NCI-H187 (cell line): ENCODE data around the gene CDH11.

Source experiments
- DNase-seq, 2 experiments: peaks; one replicate each; lab custom pipeline; 2025; lab: John Stamatoyannopoulos, UW

Gene CDH11

DNA sequence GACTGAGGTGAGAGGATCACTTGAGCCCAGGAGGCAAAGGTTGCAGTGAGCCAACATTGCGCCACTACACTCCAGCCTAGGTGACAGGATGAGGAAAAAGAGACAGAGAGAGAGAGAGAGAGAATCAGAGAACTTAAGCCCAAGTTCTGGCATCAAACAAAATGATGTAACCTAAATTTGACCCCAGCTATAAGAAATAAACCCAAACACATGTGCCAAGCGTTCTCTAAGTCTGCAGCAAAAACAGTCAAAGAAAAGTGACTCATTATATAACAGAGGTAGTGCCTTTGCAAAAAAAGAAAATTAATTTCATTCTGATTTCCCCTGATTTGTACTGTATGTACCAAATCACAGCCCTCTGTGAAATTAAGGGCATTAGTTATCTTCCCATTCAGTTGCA, 89.5 kb downstream of the CDH11 start:
- no peak for DNase-seq

DNA sequence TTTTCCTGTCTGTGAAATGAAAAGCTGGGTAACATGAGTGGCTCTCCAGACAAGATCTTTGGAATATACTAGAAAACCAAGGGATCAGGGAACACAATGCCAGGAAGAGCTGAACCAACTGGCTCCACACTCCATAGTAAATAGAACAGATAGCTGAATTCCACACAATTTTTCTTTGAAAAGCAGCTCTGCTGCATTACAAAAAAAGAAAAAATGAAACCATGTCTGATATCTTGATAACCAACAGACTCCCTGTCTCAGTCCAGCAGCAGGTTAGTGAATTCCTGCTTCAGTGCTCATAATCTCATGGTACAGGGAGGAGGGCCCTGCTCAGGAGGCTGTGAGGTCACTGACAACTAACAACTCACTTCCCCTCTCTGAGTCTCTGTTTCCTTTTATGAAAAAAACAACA, 97.1 kb downstream of the CDH11 start:
- no peak for DNase-seq

DNA sequence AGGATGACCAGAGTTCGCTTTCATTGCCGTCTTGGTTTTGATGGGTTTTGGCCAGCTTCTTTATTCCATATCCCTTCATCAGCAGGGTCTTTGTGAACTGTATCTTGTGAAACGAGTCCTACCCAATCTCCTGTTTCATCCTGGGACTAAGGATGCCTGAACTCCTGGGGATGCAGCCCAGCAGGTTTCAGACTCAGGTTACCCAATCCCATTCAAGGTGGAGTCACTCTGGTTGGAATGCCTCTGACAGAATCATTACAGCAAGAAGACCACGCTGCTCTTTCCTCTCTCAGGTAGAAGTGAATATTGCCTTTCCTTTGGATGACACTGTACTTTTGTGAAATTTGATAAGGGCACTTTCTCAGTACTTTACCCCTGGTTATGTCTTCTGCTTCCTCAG, 98.1 kb downstream of the CDH11 start:
- no peak for DNase-seq

DNA sequence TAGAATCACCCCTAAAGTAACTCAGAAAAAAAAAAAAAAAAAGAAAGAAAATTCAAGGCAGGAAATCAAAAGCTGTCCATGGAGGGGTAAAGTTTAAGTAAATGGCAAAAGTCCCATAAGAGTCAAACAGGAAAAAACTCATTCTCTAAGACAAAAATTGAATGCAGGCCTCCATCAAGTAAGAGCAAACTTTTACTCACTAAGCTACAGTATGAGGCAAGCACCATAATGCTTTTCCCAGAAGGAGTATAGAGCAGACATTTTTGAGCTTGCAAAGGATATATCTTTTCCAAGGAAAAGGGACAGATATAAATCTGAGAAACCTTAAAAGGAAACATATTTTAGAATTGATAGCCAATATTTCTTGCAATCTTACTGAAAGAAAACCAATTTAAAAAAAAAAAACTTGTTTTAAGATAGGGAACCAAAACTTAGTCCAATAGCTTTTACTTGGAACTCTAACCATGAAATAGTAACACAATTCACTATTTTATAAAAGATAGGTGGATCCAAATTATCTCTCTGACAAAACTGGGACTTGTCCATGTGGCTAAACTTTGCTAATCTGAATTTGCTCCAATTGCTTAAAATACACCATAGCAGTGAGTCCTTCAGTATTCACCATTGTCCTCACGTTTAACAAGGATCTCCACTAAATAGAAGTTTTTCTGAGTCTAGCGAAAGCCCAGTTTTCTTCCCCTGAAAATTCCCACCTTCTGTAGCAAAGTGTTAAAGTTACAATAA, 99.8 kb downstream of the CDH11 start:
- DNase-seq: no peak

DNA sequence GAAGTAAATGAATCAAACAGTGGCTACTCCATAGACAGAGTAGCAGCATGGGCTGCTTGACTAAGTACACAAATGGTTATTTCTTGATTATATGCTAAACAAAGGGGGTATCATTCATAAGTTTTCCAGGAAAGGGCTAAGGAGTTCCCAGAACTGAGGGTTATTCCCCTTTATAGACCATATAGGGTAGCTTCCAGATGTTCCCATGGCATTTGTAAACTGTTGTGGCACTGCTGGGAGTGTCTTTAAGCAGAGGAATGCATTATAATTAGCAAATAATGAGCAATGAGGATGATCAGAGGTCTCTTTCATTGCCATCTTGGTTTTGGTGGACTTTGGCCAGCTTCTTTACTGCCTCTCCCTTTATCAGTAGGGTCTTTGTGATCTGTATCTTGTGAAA, 105.1 kb downstream of the CDH11 start:
- no peak for DNase-seq

DNA sequence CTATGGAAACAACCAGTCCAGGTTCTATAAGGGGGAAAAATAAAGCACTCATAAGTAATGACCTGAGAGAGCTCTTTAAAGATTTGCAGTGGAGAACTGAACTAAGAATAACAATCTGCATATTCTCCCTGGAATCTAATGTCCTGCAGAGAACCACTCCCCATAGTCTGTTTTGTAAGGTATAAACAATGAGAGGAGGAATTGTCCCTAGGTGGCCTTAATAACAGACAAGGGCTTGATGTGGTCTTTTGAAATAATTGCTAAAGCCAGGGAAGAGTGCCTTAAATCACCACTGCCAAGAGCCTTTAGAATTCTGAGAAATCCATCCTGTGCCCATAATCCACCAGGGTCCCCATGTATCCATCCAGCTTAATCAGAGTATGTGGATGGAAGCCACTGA, 106.3 kb downstream of the CDH11 start:
- no peak for DNase-seq

DNA sequence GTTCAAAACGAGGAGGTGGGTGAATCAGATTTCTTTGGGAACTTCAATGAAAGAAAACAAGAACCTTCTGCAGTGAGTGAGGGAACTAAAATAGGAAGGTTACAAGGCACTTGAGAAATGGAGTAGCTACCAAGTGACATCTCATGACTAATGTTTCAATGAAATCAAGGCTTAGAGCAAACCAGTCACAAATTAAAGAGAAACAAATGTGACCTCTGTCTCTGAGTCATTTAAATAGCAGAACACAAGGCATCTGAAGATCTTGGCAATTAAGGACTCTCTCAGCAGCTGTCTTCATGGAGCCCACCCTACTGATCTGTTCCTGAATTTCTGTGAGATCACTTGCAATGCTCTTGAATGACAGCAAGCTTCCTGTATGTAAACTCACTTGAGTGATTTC, 109.5 kb downstream of the CDH11 start:
- DNase-seq: no peak

DNA sequence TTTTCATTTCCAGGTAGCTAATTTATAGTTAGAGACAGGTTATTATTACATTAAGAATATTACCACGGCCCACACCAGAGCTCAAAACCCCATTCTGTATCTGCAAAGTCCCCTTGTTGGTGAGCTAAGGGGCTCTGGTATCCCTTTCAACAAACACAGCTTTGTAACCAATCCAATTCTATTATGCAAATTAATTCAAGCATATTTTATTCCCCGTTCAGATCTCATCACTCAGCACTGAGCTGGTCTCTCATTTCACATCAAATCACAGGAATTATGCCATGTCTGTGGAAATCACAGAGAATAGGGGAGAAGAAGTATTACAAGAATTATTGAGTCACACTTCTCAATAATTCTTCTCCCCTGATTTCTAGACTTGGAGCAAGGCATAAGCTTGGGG, 111.7 kb downstream of the CDH11 start:
- no peak for DNase-seq

DNA sequence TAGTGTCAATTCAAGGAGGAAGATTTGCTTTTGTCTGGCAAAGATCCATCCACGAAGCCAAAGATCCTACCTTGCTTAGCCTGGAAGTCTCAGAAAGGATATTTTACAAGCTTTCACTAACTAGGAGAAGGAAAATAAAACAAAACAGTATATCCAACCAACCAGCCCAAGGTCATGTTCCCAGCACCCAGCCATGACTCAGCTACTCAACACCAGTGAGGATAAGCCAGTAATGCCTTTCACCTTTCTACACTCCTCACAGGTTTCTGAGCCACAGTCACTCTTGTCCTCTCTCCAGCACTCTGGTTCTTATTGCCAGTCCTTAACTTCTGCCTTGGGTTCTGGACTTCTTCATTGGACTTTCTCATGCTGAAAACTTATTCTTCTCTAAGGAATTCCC, 116.2 kb downstream of the CDH11 start:
- no peak for DNase-seq

DNA sequence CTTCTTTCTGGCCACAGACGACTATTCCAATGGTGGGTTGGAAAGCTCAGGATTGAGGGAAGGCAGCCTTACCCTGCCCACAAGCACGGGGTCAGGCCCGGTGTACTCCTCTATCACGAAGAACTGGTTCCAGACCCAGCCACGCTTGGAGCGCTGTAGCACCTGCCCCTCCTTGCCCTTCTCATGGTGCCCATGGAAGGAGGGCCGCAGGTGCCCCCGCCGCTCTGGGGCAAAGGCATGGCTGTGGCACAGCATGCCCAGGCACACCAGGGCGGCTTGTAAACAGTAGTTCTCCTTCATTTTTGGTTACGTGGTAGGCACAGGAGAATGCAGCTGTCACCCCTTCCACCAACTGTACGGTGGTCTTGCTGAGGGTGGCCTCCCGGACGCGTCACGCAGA, 117.3 kb downstream of the CDH11 start:
- DNase-seq: no peak

DNA sequence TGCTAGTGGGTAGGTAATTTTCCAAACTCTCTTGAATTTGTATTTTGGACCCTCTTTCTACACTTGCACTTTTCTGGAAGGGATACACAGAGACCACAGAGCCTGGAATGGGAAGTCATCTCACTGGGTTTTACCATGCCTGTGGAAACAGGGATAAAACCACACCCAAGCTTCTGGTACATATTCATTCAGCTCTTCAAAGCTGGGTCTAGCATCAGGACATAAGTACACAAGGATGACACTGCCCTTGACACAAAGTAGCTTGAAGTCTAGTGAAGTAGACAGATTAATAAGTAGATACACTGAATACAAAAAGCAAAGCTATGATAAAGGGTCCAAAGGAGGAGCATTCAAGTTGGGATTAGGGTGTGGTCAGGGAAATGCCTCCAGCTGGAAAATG, 118.2 kb downstream of the CDH11 start:
- DNase-seq: no peak

DNA sequence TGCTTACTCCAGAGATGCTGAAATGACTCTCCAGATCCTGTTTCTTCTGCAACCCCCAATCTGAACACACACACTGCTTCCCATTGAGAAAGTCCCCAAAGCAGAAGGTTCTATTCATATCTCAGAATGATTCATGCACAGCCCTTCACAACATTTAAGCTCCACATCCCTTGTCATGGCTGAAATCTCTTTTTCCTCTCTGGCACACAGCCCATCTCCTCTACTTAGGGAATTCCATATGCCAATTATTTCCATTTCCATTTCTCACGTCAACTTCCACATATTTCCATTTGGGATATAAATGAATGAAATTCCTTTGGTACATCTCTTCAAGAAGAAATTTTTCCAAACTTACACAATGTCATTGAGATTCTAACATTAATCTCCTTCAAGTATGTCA, 119.6 kb downstream of the CDH11 start:
- DNase-seq: no peak

DNA sequence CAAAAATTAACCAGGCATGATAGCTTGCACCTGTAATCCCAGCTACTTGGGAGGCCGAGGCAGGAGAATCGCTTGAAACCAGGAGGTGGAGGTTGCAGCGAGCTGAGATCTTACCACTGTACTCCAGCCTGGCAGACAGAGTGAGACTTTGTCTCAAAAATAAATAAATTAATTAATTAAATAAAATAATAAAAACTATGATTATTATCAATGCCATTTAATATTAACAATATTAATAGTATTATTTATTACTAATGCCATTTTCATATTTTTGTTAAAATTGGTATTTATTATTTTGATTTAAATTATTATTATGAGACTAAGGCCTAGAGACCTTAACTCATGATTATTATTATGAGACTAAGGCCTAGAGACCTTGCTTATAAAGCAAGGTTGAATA, 121.2 kb downstream of the CDH11 start:
- DNase-seq: no peak

DNA sequence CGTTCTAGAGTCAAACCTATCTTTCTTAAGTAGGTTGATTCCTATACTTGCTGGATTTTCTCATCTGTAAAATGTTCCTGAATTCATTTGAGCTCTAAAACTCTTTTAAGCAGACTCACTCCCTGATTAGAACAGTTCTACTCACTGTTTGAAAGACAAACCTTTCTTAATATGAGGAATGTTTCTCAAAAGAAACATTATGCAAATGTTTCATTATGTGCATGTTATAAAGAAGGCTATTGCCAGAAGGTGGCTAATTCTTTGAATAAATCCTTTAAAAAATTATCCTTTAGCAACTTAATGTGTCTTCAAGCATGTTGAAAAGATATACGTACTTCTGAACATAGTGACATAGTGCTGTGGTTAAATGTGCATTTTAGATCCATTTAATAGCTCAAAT, 124.1 kb downstream of the CDH11 start:
- no peak for DNase-seq

DNA sequence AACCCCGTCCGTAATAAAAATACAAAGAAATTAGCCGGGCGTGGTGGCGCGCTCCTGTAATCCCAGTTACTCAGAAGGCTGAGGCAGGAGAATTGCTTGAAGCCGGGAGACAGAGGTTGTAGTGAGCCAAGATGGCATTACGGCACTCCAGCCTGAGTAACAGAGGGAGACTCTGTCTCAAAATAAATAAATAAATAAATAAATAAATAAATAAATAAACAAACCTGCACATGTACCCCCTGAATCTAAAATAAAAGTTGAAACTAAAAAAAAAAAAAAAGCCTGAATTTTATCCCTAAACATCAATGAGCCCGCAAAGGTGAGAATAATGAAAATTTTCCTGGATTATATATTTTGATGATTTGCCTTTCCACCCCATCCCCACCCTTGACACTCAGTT, 124.7 kb downstream of the CDH11 start:
- no peak for DNase-seq

DNA sequence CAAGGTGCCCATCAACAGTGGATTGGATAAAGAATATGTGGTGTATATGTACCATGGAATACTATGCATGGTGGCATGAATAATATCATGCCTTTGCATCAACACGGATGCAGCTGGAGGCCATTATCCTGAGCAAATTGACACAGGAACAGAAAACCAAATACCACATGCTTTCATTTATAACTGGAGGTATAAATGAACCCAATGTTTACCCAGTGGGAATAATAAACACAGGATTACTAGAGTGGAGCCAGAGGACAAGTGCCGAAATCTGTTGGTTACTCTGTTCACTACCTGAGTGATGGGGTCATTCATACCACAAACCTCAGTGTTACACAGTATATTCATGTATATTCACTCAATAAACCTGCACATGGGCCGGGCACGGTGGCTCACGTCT, 125.2 kb downstream of the CDH11 start:
- no peak for DNase-seq

DNA sequence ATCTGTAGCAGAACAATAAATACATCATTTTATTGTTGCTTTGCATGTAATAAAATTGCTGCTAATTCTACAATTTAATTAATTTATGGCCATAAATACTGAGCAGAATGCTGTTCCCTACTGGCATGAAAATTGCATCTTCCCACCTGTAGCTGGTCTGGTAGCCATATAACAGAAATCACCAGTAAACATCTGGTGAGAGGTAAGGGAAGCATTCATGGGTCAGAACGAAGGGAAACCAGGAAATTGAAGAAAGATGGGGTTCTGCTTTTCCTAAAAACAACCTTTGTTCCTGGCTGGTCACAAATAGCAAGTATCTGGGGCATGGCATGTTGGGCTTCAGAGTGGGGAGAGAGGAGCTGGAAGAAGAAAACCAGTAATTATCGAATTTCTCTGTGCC, 128.4 kb downstream of the CDH11 start:
- no peak for DNase-seq

DNA sequence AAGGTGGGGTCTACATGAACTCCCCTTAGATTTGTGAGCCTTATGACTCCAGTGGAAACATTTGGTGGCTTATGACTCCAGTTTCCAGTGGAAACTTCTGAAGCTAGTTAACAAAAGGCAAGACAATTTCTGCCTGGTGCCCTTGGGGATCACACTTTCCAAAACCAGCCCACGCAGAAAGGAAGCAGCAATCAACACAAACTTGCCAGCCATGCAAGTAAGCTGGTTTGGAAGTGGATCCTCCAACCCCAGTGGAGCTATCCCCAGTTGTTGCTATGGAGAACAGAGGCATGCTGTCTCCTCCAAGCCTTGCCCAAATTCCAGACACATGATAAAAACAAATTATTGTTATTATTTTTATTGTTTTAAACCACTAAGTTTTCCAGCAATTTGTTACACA, 130.9 kb downstream of the CDH11 start:
- no peak for DNase-seq

DNA sequence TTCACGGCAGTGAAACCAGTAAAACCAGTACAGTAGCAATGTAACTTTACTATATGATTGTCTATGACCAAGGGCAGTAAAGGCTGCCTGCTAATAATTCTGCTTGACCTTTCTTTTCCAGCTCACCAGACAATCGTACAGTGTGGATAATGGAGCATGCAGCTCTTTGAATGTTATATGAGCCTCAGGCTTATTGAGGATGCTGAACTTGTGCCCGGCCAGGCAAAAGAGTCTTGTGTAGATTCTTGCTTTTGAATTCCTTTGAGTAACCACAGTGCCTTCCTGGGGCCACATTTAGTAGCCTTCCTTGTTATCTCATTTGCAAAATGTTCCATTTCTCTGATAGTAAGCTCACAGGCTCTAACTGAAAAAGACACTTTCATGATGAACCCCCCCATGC, 131.8 kb downstream of the CDH11 start:
- no peak for DNase-seq

DNA sequence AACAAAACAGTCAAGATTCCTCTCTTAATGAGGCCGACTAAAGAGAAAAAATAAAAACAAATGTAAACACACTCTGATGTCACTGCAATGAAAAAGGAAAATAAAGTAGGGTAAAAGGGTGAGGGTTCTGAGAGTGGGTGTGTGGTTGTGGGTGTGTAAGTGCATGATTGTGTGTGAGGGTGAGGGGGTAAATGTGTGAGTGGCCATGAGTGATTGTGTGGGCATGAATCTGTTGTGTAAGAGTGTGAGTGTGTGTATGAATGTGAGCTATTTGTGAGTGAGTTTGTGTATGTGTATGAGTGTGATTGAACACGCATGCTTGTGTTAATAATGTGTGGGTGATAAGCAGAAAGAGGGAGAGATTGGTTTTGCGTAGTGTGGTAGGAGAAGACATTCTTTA, 132.8 kb downstream of the CDH11 start:
- DNase-seq: no peak

DNA sequence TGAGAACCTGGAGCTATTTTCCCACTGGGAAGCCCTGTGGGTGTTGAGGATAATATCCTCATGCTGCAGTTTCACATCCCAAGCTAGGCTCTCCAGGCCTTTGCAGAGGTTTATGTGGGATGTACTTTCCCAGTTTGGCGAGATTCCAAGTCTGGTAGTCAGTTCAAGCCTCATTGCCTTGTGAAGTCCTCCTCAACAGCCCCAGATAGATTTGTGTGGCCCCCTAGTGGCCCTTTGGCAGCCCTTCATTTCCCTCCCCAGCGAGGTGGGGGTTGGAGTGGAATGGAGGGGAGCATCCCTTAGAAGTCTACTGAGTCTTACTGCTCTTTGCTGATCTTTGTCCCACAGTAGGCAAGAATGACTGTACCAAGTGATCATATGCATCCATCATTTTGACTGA, 137.9 kb downstream of the CDH11 start:
- DNase-seq: no peak

DNA sequence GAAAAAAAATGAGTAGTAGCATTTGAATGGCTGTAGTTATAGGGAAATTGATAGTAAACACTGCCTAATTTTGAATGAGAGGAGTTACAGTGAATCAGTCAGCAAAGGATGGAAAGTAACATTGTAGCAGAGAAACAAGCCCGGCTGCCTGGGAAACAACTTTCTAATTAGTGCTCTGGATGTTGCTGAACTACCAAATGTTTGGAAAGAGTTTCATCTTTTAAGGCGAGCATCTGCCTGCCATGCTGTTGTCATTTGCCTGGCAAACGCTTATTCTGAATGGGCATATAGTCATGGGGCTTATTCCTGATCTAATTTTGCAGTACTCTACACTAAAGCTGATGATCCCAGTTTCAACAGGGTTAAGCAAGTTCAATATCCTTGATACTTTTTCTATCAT, 138.6 kb downstream of the CDH11 start:
- no peak for DNase-seq

DNA sequence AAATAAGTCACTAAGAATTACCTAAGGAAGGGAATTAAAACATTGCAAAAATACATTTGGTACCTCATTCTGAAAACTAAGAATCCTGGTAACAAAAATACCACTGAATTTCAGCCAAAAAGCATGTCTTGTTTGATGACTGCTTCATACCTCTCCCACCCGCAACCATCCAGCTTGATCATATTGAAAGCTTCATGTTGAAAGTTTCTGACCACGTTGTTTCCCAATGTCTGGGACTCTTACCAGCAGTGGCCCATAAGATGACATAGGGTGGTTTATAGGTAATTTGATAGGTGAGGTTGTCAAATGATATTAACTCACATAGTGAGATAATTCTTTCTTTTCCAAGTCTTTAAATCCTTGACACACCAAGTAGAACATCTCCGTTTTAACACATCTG, 139.3 kb downstream of the CDH11 start:
- DNase-seq: no peak

DNA sequence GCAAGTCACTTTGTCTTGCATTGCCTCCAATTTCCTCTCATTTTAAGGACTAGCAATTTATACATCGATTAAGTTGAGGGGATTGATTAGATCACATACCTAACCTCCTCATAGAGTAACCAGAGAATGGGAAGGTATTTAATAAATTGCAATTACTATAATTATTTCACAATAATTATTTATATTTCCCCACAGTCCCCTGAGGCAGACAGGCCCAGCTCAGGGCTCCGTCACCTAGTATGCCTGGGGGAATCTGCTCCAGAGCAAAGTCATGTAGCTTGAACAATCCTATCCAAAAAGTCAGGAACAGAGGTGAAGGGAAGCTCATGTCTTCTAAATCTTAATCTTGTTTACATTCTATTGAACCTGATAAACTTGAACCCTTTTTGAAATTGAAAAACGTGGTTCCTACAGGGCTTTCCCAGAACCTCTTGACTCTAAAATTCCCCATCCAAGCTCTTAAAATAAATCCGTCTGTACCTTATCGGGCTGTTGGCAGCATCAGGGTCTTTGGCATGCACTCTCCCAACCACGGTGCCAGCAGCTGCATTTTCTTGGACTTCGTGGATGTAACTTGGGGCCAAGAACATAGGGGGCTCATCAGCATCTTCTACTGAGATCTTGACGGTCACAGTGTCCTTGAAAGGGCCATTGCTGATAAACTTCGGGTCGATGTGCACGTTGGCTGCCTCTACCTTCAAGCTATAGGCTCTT, 140.1 kb downstream of the CDH11 start:
- DNase-seq: no peak
